Mesenchymal stem cell (in vitro differentiated cells and primary cell): ENCODE measurements around the gene CERS6.

Experiments used
- DNase-seq: peaks from one replicate; pipeline ENCODE4 v3.0.0-alpha.2; 2013
- H2AFZ ChIP-seq: one replicate; pipeline ENCODE4 v1.6.1; 2013; ENCODE audit warnings: low read depth, mild to moderate bottlenecking, control low read depth, inconsistent platforms, low read length, moderate library complexity
- H2AK5ac ChIP-seq: 2 replicates; pipeline ENCODE4 v1.6.1; 2013; ENCODE audit warnings: low read length, moderate library complexity, mild to moderate bottlenecking, inconsistent platforms; ENCODE audit not compliant: severe bottlenecking
- H2BK120ac ChIP-seq: one replicate; pipeline ENCODE4 v1.6.1; 2013; ENCODE audit warnings: low read depth, mild to moderate bottlenecking, inconsistent platforms, low read length, moderate library complexity
- H2BK12ac ChIP-seq, 2 experiments: one replicate each; pipeline ENCODE4 v1.6.1; 2013; ENCODE audit warnings: inconsistent platforms in 2 of 2, low read length in 2 of 2, mild to moderate bottlenecking in 2 of 2, moderate library complexity in 2 of 2, control low read depth in 1 of 2
- H2BK15ac ChIP-seq: one replicate; pipeline ENCODE4 v1.6.1; 2013; ENCODE audit warnings: mild to moderate bottlenecking, low read depth, inconsistent platforms; ENCODE audit not compliant: poor library complexity, severe bottlenecking
- H2BK5ac ChIP-seq: 2 replicates; pipeline ENCODE4 v1.6.1; 2013; ENCODE audit warnings: low read depth, mild to moderate bottlenecking, low read length, control low read depth, inconsistent platforms; ENCODE audit not compliant: poor library complexity, severe bottlenecking
- H3K14ac ChIP-seq, 2 experiments: one replicate each; pipeline ENCODE4 v1.6.1; 2013; ENCODE audit warnings: inconsistent platforms in 2 of 2, low read length in 2 of 2, control low read depth in 1 of 2, mild to moderate bottlenecking in 1 of 2, moderate library complexity in 1 of 2
- H3K18ac ChIP-seq, 2 experiments: one replicate each; pipeline ENCODE4 v1.6.1; 2013; ENCODE audit warnings: inconsistent platforms in 2 of 2, low read length in 2 of 2, control low read depth in 1 of 2, low read depth in 1 of 2, mild to moderate bottlenecking in 1 of 2
- H3K23ac ChIP-seq, 2 experiments: one replicate each; pipeline ENCODE4 v1.6.1; 2013; ENCODE audit warnings: inconsistent platforms in 2 of 2, low read length in 2 of 2, mild to moderate bottlenecking in 2 of 2, moderate library complexity in 2 of 2, control low read depth in 1 of 2
- H3K27ac ChIP-seq: 2 replicates; pipeline ENCODE4 v1.5.1; 2013; ENCODE audit warnings: mild to moderate bottlenecking, moderate library complexity, low read length, control low read depth, inconsistent platforms; ENCODE audit not compliant: poor library complexity, severe bottlenecking
- H3K27me3 ChIP-seq, 2 experiments: 2 replicates each; pipeline versions ENCODE4 v1.6.1 to v1.7.0; 2013; ENCODE audit warnings: low read length in 2 of 2, mild to moderate bottlenecking in 2 of 2, moderate library complexity in 2 of 2, control low read depth in 1 of 2, inconsistent platforms in 1 of 2; ENCODE audit not compliant: control insufficient read depth in 1 of 2, insufficient read depth in 1 of 2
- H3K36me3 ChIP-seq, 2 experiments: 2 replicates each; pipeline versions ENCODE4 v1.6.1 to v1.7.0; 2013; ENCODE audit warnings: low read length in 2 of 2, control low read depth in 1 of 2, inconsistent platforms in 1 of 2, low read depth in 1 of 2, mild to moderate bottlenecking in 1 of 2; ENCODE audit not compliant: insufficient read depth in 2 of 2, control insufficient read depth in 1 of 2
- H3K4ac ChIP-seq, 2 experiments: one replicate each; pipeline ENCODE4 v1.6.1; 2013; ENCODE audit warnings: inconsistent platforms in 2 of 2, low read length in 2 of 2, mild to moderate bottlenecking in 2 of 2, moderate library complexity in 2 of 2, control low read depth in 1 of 2, low read depth in 1 of 2
- H3K4me1 ChIP-seq: 2 replicates; pipeline ENCODE4 v1.6.1; 2013; ENCODE audit warnings: low read depth, low read length, control low read depth; ENCODE audit not compliant: control insufficient read depth, insufficient read depth
- H3K4me2 ChIP-seq: 2 replicates; pipeline ENCODE4 v1.6.1; 2013; ENCODE audit warnings: low read length, mild to moderate bottlenecking, inconsistent platforms; ENCODE audit not compliant: poor library complexity, severe bottlenecking
- H3K4me3 ChIP-seq, 2 experiments: 2 replicates each; pipeline versions ENCODE4 v1.5.1 to v1.7.0; 2013; ENCODE audit warnings: low read length in 2 of 2, mild to moderate bottlenecking in 2 of 2, control low read depth in 1 of 2, low read depth in 1 of 2; ENCODE audit not compliant: insufficient read depth in 1 of 2
- H3K79me1 ChIP-seq: replicated peaks from 2 replicates; pipeline ENCODE4 v1.6.1; 2013; ENCODE audit warnings: mild to moderate bottlenecking, control low read depth, low read length, inconsistent platforms; ENCODE audit not compliant: poor library complexity, severe bottlenecking
- H3K9ac ChIP-seq: 2 replicates; pipeline ENCODE4 v1.7.0; 2013; ENCODE audit warnings: mild to moderate bottlenecking, low read length, moderate library complexity
- H3K9me3 ChIP-seq: 2 replicates; pipeline ENCODE4 v1.7.0; 2013; ENCODE audit warnings: mild to moderate bottlenecking, low read length; ENCODE audit not compliant: control insufficient read depth
- H4K8ac ChIP-seq: one replicate; pipeline ENCODE4 v1.6.1; 2013; ENCODE audit warnings: inconsistent platforms, mild to moderate bottlenecking, low read length, moderate library complexity
- H4K91ac ChIP-seq: one replicate; pipeline ENCODE4 v1.6.1; 2013; ENCODE audit warnings: mild to moderate bottlenecking, low read length, inconsistent platforms
- WGBS: methylation state at CpG from one replicate; pipeline ENCODE4 v1.1.7; 2013; ENCODE audit warnings: mixed read lengths; 5-methylcytosine and 5-hydroxymethylcytosine counted together

CERS6 gene

GRCh38 chr2:168427451-168427850 lies 28.6 kb upstream of the CERS6 start:
- Histone ChIP-seq H4K8ac (no peak overlapping the region), H2BK15ac (no peak overlapping the region), H3K79me1 (no peaks in the 10 kb centered on the region), H3K27ac (no peak overlapping the region), H3K36me3 (no peaks in the 10 kb centered on the region), H3K23ac (no peak overlapping the region), H3K18ac (no peak overlapping the region), H3K14ac (no peak overlapping the region), H2BK12ac (no peak overlapping the region), H2AFZ (no peak overlapping the region), H4K91ac (no peak overlapping the region), H3K4ac (no peak overlapping the region), H3K4me3 (no peak overlapping the region), H2AK5ac (no peak overlapping the region), H3K9ac (no peak overlapping the region), H3K27me3 (no peaks in the 10 kb centered on the region), H3K9me3 (no peaks in the 10 kb centered on the region), H2BK120ac (no peak overlapping the region), H3K4me1 (peaks cover 2% of the 10 kb centered on the region), H2BK5ac (no peak overlapping the region), H3K4me2 (no peak overlapping the region)
- peak; percentile 87 for DNase-seq
- WGBS = 26% methylated on average over 2 of the region's 3 CpGs

- no peak overlapping the region for H2AFZ ChIP-seq
- no peak overlapping the region for H4K8ac ChIP-seq
- H3K4me2 ChIP-seq = no peak overlapping the region
- H3K4me1 ChIP-seq = peaks cover 2% of the 10 kb centered on the region
- no peak overlapping the region for H2BK15ac ChIP-seq
- no peak for DNase-seq
- no peak overlapping the region for H3K4ac ChIP-seq
- H2BK5ac ChIP-seq = no peak overlapping the region
- H3K9me3 ChIP-seq = no peaks in the 10 kb centered on the region
- no peak overlapping the region for H2AK5ac ChIP-seq
- H2BK120ac ChIP-seq = no peak overlapping the region
- no peak overlapping the region for H3K27ac ChIP-seq
- no peak overlapping the region for H3K4me3 ChIP-seq
- 100% methylated on average over 1 of the region's 3 CpGs for WGBS
- no peak overlapping the region for H3K14ac ChIP-seq
- H3K23ac ChIP-seq = no peak overlapping the region
- H3K27me3 ChIP-seq = no peaks in the 10 kb centered on the region
- no peak overlapping the region for H2BK12ac ChIP-seq
- H3K9ac ChIP-seq = no peak overlapping the region
- no peaks in the 10 kb centered on the region for H3K36me3 ChIP-seq
- H4K91ac ChIP-seq = no peak overlapping the region
- no peaks in the 10 kb centered on the region for H3K79me1 ChIP-seq
- no peak overlapping the region for H3K18ac ChIP-seq
Observed at GRCh38 chr2:168428431-168428830, 27.6 kb upstream of the CERS6 start.

DNA sequence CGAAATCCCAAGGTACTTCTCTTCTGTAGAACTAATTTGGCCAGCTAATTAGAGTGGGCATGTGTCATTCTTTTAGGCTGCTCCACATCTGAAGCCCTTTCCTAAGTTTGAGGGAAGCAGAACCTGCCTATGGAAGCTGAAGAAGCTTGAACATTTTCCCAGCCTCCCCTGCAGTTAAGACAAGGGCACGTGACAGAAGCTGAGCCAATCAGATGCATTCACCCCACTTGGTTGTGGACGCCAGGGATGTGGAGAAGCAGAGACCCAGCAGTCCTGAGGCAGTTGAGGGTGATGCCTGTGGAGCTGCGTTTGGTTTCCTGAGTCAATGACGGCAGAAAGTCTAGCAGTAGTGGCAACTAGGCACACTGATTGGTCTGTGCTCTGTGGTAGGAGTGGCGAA lies 26.1 kb upstream of the CERS6 start:
- no peak for DNase-seq
- H2BK5ac ChIP-seq = no peak overlapping the region
- no peak overlapping the region for H2AK5ac ChIP-seq
- no peak overlapping the region for H2AFZ ChIP-seq
- no peak overlapping the region for H2BK15ac ChIP-seq
- no peak overlapping the region for H3K4me3 ChIP-seq
- H2BK12ac ChIP-seq = no peak overlapping the region
- H3K4me1 ChIP-seq = peaks cover 2% of the 10 kb centered on the region
- 81% methylated on average over 5 of the region's 6 CpGs for WGBS
- H2BK120ac ChIP-seq = no peak overlapping the region
- H4K8ac ChIP-seq = peak overlapping the region; percentile 22
- H3K4me2 ChIP-seq = no peak overlapping the region
- H3K14ac ChIP-seq = peak overlapping the region in 1 of 2 experiments; percentile 46
- no peak overlapping the region for H3K23ac ChIP-seq
- no peaks in the 10 kb centered on the region for H3K79me1 ChIP-seq
- H3K9me3 ChIP-seq = no peaks in the 10 kb centered on the region
- no peak overlapping the region for H3K9ac ChIP-seq
- no peak overlapping the region for H3K18ac ChIP-seq
- H4K91ac ChIP-seq = peak overlapping the region; percentile 44
- H3K36me3 ChIP-seq = no peaks in the 10 kb centered on the region
- no peak overlapping the region for H3K4ac ChIP-seq
- H3K27ac ChIP-seq = no peak overlapping the region
- no peaks in the 10 kb centered on the region for H3K27me3 ChIP-seq

GRCh38 chr2:168430431-168430830 lies 25.6 kb upstream of the CERS6 start:
- H4K8ac ChIP-seq = no peak overlapping the region

More at GRCh38 chr2:168430431-168430830, 25.6 kb upstream of the CERS6 start:
- Histone ChIP-seq H3K4ac (no peak overlapping the region), H4K91ac (no peak overlapping the region), H3K14ac (no peak overlapping the region), H2BK5ac (no peak overlapping the region), H3K4me1 (peaks cover 2% of the 10 kb centered on the region), H3K4me3 (no peak overlapping the region), H3K36me3 (no peaks in the 10 kb centered on the region), H3K18ac (no peak overlapping the region), H3K9ac (no peak overlapping the region), H2AFZ (no peak overlapping the region), H2BK12ac (no peak overlapping the region), H2AK5ac (no peak overlapping the region), H3K9me3 (no peaks in the 10 kb centered on the region), H2BK120ac (no peak overlapping the region), H3K4me2 (no peak overlapping the region), H3K23ac (no peak overlapping the region), H3K27me3 (no peaks in the 10 kb centered on the region), H3K27ac (no peak overlapping the region), H3K79me1 (no peaks in the 10 kb centered on the region), H2BK15ac (no peak overlapping the region)
- 58% methylated on average over 2 of the region's 3 CpGs for WGBS
- DNase-seq = no peak
